Mammary epithelial cell (primary cell): ENCODE results near the gene PDXDC1.
"Not testable (repeated sequence)": the region's sequence is repeated elsewhere in the genome, so short reads cannot be mapped to it uniquely, and the experiment has no call there.

Source experiments
- CTCF ChIP-seq, 2 donors: IDR thresholded peaks in 1 of 2; conservative IDR thresholded peaks in 1 of 2; 2 replicates each; pipeline ENCODE4 v1.5.1; 2011 to 2012; ENCODE audit warnings: inconsistent platforms in 2 of 2, low read length in 2 of 2, mild to moderate bottlenecking in 2 of 2, control low read depth in 1 of 2, low read depth in 1 of 2; ENCODE audit not compliant: insufficient read depth in 1 of 2; ENCODE audit errors: extremely low read depth in 1 of 2
- EZH2 ChIP-seq: IDR thresholded peaks from 2 replicates; pipeline ENCODE4 v1.6.1; 2012; ENCODE audit warnings: low read length, inconsistent platforms, borderline replicate concordance

- TF ChIP-seq CTCF (conservative IDR thresholded peaks at IDR 0.05 in 1 of 2, IDR thresholded peaks at IDR 0.05 in 1 of 2; ENCODE audit: extremely low read depth in 1 of 2, insufficient read depth in 1 of 2, low read depth in 1 of 2, low read length in 2 of 2); EZH2: not testable (repeated sequence)
Observed at GRCh38 chr16:15145418-15146263, 170.8 kb downstream of the PDXDC1 start.
